Panc1 (cell line): ENCODE results near the gene SIAH1. TPM values are rescaled to one million over a fixed set of nuclear protein-coding genes. Genes with fewer than 3 reads are reported as not detected.

Experiments used
- ATAC-seq: fragments of 200-7000 bp; cut with Tn5 transposase; 2 replicates; pipeline ENCODE4 v1.9.1; 2020; ENCODE audit warnings: mild to moderate bottlenecking, moderate library complexity
- BruUV-seq: library from RNA; stranded (reverse); fragments of 400-500 nt; replicated peaks from 2 replicates; lab custom pipeline; 2021; lab: Mats Ljungman, UMichigan
- CTCF ChIA-PET: fragments of 300-600 bp; sonication (Branson Sonifier 250); formaldehyde crosslinking; loops from one replicate; lab custom pipeline; 2022; ENCODE audit warnings: antibody characterized with exemption; lab: Charles Lee
- POLR2A ChIA-PET: fragments of 300-600 bp; sonication (Branson Sonifier 250); formaldehyde crosslinking; loops from one replicate; lab custom pipeline; 2022; ENCODE audit warnings: antibody characterized with exemption; lab: Charles Lee
- DNase-seq: peaks from one replicate; pipeline ENCODE4 v3.0.0-alpha.2; 2010; ENCODE audit warnings: low read depth, low spot score
- H3K27ac ChIP-seq: 2 replicates; pipeline ENCODE4 v1.5.1; 2011; ENCODE audit warnings: mild to moderate bottlenecking, low read length, inconsistent platforms
- H3K27me3 ChIP-seq: fragments of 200-500 bp; sonication (Bioruptor generic); 2 replicates; pipeline ENCODE4 v1.6.0; 2014; ENCODE audit warnings: low read length, inconsistent platforms; ENCODE audit not compliant: control insufficient read depth, insufficient read depth
- H3K36me3 ChIP-seq: fragments of 200-500 bp; sonication (Bioruptor generic); 2 replicates; pipeline ENCODE4 v1.5.1; 2014; ENCODE audit warnings: inconsistent platforms, mild to moderate bottlenecking, low read length, moderate library complexity; ENCODE audit not compliant: control insufficient read depth, insufficient read depth
- H3K4me1 ChIP-seq: 2 replicates; pipeline ENCODE4 v1.5.1; 2011; ENCODE audit warnings: inconsistent platforms, mild to moderate bottlenecking, low read length, moderate library complexity; ENCODE audit not compliant: control insufficient read depth, insufficient read depth
- H3K4me3 ChIP-seq, 2 experiments: 2 replicates each; pipeline ENCODE4 v1.5.1; 2011 to 2012; ENCODE audit warnings: low read depth in 2 of 2, low read length in 2 of 2, mild to moderate bottlenecking in 2 of 2, inconsistent platforms in 1 of 2, moderate library complexity in 1 of 2
- H3K9me3 ChIP-seq: fragments of 200-500 bp; sonication (Bioruptor generic); 2 replicates; pipeline ENCODE4 v1.5.1; 2014; ENCODE audit warnings: low read depth, mild to moderate bottlenecking, inconsistent platforms, low read length, moderate library complexity; ENCODE audit not compliant: control insufficient read depth, insufficient read depth
- POLR2AphosphoS5 ChIP-seq: IDR thresholded peaks from 2 replicates; pipeline ENCODE4 v1.6.1; 2012; ENCODE audit warnings: mild to moderate bottlenecking, low read depth, low read length, moderate library complexity
- REST ChIP-seq, 2 experiments: IDR thresholded peaks; 2 replicates each; pipeline ENCODE4 v1.6.1; 2011 to 2012; ENCODE audit warnings: low read depth in 2 of 2, control low read depth in 1 of 2, low read length in 1 of 2, mild to moderate bottlenecking in 1 of 2, moderate library complexity in 1 of 2; ENCODE audit not compliant: insufficient read depth in 1 of 2
- SIN3A ChIP-seq: IDR thresholded peaks from 2 replicates; pipeline ENCODE4 v1.6.1; 2012; ENCODE audit warnings: low read depth, mild to moderate bottlenecking, low read length, moderate library complexity, borderline replicate concordance; ENCODE audit not compliant: insufficient read depth
- TCF7L2 ChIP-seq: IDR thresholded peaks from 2 replicates; pipeline ENCODE4 v1.6.1; 2011; ENCODE audit warnings: mild to moderate bottlenecking, low read depth, low read length, inconsistent platforms
- in situ Hi-C: cut with HindIII; loops from 2 replicates; pipeline ENCODE4 v1.10.0; 2016; ENCODE audit warnings: low sequenced_read_pairs, low pct_unique_long_range_greater_than_20kb
- intact Hi-C: fragments of 100-400 bp; cut with micrococcal nuclease; formaldehyde crosslinking; loops from one replicate; pipeline ENCODE4 v1.10.0; 2022; ENCODE audit not compliant: unreplicated experiment
- total RNA-seq: library from RNA; stranded (reverse); gene quantifications from one replicate; pipeline ENCODE4 v1.2.1, GENCODE V29; 2021; ENCODE audit not compliant: unreplicated experiment
- TF ChIP-seq, protein P1 (sequence below): fragments of 450-650 bp; IDR thresholded peaks from 2 replicates; pipeline ENCODE4 v1.5.1; 2017; ENCODE audit warnings: mild to moderate bottlenecking

Gene SIAH1
- total RNA-seq, 1 experiment from 2014 or later = 18.8 TPM

- Histone ChIP-seq H3K9me3 (no peaks in the 10 kb centered on the region), H3K27ac (no peak overlapping the region), H3K4me3 (no peak overlapping the region), H3K36me3 (peaks cover 2% of the 10 kb centered on the region; the same call in 1 of the 2 replicates), H3K4me1 (no peaks in the 10 kb centered on the region), H3K27me3 (no peaks in the 10 kb centered on the region)
- POLR2A ChIA-PET = no interaction called here
- no TSS peak for BruUV-seq
- DNase-seq (no peak), ATAC-seq (no peak)
- CTCF ChIA-PET = no interaction called here
- intact Hi-C loops = no loop called here
- no peak for TF ChIP-seq SIN3A
- in situ Hi-C loops = no loop called here
These were observed 61.1 kb downstream of the SIAH1 start for GRCh38 chr16:48323783-48324775.

- ATAC-seq (no peak), DNase-seq (no peak)
- no TSS peak for BruUV-seq
- H3K36me3 ChIP-seq = peaks cover 2% of the 10 kb centered on the region; the same call in 1 of the 2 replicates
- ChIA-PET POLR2A (no interaction called here), CTCF (no interaction called here)
- in situ Hi-C loops (no loop called here), intact Hi-C loops (no loop called here)
- TF ChIP-seq, protein P1, sequence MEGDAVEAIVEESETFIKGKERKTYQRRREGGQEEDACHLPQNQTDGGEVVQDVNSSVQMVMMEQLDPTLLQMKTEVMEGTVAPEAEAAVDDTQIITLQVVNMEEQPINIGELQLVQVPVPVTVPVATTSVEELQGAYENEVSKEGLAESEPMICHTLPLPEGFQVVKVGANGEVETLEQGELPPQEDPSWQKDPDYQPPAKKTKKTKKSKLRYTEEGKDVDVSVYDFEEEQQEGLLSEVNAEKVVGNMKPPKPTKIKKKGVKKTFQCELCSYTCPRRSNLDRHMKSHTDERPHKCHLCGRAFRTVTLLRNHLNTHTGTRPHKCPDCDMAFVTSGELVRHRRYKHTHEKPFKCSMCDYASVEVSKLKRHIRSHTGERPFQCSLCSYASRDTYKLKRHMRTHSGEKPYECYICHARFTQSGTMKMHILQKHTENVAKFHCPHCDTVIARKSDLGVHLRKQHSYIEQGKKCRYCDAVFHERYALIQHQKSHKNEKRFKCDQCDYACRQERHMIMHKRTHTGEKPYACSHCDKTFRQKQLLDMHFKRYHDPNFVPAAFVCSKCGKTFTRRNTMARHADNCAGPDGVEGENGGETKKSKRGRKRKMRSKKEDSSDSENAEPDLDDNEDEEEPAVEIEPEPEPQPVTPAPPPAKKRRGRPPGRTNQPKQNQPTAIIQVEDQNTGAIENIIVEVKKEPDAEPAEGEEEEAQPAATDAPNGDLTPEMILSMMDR = no peak
- TF ChIP-seq REST (IDR thresholded peaks at IDR 0.05; ENCODE audit: insufficient read depth in 1 of 2, low read depth in 2 of 2, low read length in 1 of 2) (no peak), SIN3A (no peak), POLR2AphosphoS5 (no peak), TCF7L2 (no peak)
- H3K4me3 ChIP-seq = no peak overlapping the region
- H3K9me3 ChIP-seq = no peaks in the 10 kb centered on the region
- no peaks in the 10 kb centered on the region for H3K27me3 ChIP-seq
- H3K4me1 ChIP-seq = no peaks in the 10 kb centered on the region
- H3K27ac ChIP-seq = no peak overlapping the region
These were observed 63.7 kb downstream of the SIAH1 start for GRCh38 chr16:48321317-48322036.
